ENCODE data around the gene MITD1.
"Not testable (repeated sequence)": the region's sequence is repeated elsewhere in the genome, so short reads cannot be mapped to it uniquely, and the experiment has no call there.

MITD1 gene

DNA sequence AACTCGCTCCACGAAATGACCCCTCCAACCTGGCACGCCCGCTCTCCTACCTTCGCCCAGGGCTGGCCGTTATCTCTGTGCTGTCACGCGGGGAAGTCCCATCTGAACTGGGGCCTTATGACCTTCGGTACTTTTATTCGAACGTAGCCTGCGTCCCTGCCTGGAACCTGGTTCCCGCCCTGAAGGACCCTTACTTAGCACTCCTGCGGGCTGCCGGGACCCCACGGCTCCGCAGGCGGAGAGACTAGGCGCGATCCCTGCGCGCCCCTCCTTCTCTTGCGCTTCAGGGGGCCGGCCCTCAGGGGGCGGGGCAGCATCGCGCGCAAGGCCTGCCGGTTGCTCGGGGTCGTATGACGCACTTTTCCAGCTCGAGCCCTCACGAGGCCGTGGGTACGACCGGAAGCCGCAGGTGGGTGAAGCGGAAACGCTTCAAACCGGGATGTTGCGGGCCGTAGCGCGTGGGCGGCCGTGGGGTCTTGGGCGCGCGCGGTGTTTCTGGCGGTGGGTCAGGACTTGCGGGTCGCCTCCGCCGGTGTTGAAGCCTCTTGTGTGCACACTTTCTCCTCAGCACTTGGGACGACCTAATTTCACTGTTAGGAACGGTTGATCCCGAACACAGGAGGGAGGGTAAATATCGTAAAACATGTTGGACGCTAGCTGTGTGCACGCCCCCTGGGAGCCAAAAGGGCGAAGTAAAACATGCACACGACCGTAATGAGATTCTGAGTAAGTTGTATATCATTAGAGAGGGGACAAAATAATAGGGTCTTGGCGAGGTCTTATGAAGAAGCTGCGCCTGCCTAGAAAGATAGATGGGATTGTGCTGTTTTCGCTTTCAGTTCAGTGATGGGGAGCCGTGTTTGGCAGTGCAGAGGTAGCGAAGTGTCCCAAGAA is 26.0 kb downstream of the MITD1 start, which contains the start of the genes LIPT1 and TSGA10:
Gene LIPT1, plus strand, starts transcription at position 325 of the 894 bp plus-strand sequence. CDS start 6,991 bp downstream, outside the sequence.
Gene TSGA10, minus strand, starts transcription at position 300 of the 894 bp plus-strand sequence. CDS start 45,503 bp downstream, outside the sequence.
- DNase-seq = peak; percentile 88 to 93

DNA sequence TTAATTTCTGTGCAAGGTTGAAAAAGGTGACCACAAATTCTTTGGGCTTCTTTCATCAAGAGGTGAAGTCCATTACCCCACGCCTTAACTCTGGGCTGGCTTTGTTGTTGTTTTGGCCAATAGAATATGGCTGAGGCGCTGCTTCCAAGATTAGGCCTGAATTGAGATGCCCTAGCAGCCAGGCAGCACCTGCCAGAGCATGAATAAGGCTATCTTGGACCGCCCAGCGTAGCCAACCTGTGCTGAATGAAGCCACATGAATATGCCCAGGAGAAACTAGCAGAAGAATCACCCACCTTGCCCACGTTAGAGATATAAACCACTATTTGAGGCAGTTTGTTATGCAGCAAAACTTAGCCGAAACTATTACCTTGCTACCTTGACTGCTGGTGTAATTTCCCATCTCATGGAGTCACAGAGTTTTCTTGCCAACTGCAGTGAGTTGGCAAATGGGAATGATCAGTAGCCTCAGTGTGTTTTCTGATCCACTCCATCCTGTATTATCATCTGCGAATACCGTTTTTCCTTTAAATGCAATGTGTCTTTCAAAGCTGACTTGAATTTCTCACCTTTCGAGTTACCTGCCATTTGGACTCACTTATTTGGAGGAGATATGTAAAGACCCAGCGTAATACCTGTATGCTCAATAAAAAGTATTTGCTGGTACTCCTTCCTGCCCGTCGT is 26.8 kb downstream of the MITD1 start:
- DNase-seq = no peak

- DNase-seq = no peak
Measured at GRCh38 chr2:99152199-99152895, 28.5 kb downstream of the MITD1 start.

GRCh38 chr2:99150706-99151105 is 30.2 kb downstream of the MITD1 start:
- no peak for DNase-seq

- DNase-seq = peak; percentile 97
Measured at GRCh38 chr2:99141110-99142108, 39.4 kb downstream of the MITD1 start, which contains the start of gene C2orf15. Gene C2orf15 (plus strand): TSS chr2:99141707. CDS start chr2:99150559, 8,852 bp downstream.

DNA sequence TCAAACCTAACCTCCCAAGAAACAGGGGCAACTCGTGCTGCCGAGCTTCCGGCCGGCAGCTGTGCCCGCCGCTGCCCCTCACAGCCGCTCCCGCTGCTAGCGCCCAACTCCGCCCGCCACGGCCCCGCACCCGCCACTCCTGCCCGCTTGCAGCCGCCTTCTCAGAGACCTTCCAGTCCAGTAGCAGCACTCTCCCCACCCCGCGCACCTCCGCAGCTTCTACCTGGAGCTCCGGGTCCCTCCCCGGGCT is 40.1 kb downstream of the MITD1 start:
- no peak for DNase-seq

DNA sequence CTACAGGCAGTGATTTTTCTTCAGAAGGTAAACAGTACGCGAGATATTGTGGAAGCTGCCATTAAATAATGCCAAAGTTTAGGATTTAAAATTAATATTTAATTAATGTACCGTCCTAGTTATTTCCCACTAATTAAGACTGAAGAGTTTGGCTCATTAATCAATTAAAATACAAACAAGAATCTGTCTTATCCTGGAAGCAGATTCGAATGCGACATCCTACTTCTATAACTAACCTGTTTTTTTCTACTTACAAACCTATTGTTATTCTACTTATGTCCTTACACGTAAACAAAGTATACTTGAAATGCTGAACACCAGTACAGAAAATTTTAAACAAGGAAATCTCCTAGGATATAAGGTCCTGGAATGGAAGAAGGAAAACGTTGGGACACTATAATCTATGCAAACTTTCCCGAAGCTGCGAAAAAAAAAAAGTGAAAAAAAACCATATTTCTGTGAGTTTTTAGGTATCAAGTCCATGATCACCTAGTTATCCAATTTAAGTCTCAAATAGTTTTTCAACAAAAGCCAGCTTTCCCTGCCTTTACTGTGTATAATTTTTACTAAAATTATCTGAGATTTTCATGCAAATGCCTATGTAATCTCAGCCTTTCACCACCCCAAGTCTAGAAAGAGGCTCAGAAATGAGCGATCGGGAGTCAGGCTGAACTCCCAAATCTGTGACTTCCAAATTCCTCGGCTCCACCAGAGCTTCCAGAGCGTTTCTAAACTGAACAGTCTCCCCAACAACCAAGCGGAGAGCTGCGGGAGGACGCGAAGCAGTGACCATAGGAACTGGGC is 40.6 kb downstream of the MITD1 start:
- DNase-seq = no peak

- DNase-seq = no peak
Measured at GRCh38 chr2:99139003-99139402, 41.9 kb downstream of the MITD1 start.

DNA sequence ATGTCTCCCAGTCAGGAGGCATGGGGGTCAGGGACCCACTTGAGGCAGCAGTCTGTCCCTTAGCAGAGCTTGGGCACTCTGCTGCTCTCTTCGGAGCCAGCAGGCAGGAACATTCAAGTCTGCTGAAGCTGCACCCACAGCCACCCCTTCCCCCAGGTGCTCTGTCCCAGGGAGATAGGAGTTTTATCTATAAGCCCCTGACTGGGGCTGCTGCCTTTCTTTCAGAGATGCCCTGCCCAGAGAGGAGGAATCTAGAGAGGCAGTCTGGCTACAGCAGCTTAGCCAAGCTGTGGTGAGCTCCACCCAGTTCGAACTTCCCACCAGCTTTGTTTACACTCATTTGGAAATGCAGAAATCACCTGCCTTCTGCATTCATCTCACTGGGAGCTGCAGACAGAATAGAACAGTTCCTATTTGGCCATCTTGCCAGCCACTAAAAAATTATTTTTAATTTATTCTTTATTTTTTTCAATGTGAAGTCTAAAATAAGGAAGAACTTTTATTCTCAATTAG is 45.8 kb downstream of the MITD1 start:
- DNase-seq = not testable (repeated sequence)

GRCh38 chr2:99127981-99128380 is 52.9 kb downstream of the MITD1 start:
- DNase-seq = no peak
